Retina (tissue), 1 donor: ENCODE data around the gene GPRIN3.
A peak's percentile ranks its signal among the peaks of the same experiment; 100 is the strongest.

Source experiments
- DNase-seq: peaks from one replicate; pipeline ENCODE4 v3.0.0-alpha.2; 2016

Gene GPRIN3

GRCh38 chr4:89253935-89254334, 53.7 kb downstream of the GPRIN3 start:
- DNase-seq: no peak

DNA sequence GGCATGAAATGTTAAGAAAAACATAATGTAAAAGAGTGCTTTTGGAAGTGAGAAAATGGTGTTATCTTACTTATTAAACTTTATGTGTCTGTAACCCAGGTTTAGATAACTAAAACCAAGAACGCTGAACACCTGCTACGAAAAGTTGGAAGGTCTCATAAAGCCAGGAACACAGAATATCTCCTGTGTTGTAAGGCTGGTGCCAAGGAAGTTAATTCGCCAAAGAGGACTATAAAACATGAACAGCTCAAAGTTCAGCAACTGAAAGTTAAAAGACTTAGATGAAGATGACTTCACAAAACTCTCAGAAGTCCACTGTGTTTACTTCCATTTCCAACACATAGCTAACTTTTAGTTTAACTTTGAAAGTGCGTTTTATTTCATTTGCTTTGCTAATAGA, 54.3 kb downstream of the GPRIN3 start:
- no peak for DNase-seq

DNA sequence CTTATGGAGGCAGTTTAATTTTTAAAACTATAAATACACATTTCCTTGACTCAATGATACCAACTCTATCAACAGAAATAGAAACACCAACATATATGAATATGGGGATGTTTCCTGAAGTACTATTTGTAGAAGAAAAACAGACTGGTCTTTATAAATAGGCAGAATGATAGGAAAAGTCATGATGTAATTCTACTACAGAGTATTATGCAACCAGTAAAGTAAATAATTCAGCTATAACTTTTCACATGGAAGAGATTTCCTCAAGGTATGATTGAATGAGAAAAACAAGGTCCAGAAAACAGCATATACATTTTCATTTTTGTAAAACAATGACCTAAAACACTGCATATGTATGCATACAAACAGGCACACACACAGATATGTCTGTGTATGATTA, 56.2 kb downstream of the GPRIN3 start:
- no peak for DNase-seq

GRCh38 chr4:89249716-89250361, 57.8 kb downstream of the GPRIN3 start:
- DNase-seq: no peak

GRCh38 chr4:89249313-89249712, 58.3 kb downstream of the GPRIN3 start:
- no peak for DNase-seq

DNA sequence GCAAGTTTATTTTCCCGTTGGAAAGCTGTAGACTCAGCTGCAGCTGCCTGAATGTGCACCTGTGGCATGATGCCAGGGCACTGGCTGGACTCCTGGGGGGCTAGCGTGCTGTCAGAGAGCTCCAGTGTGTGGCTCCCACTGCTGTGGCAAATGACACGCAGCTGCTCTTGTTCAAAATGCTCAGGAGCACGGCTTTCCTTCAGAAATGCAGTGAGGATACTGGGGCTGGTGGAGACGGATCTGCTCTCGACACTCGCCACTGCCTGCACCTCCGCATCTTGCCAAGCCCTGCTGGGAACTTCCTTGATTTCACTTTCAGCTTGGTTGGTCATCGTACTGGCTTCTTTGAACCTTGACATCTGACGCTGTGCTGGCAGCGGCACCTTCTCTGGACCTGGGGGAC, 58.7 kb downstream of the GPRIN3 start:
- DNase-seq: no peak

DNA sequence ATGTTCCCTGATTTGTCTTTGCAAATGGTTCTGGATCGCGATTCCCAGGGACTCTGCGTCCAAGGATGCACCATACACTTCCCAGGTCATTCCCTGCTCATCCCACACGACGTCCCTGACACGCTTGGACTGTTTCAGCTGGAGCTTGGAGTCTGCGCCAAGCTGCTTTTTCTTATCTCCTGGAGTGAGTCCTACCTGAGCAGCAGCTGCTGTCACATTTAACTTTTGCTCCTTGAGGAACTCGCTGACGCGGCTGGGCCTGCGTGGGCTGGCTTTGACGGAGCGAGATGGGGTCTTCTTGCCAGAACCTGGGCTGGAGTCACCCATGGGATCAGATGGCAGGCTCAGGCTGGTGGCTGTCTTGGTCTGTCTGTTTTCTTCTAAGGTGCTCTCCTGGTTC, 59.6 kb downstream of the GPRIN3 start:
- DNase-seq: no peak

- DNase-seq: no peak
These were observed 62.1 kb downstream of the GPRIN3 start for GRCh38 chr4:89245459-89245858.

DNA sequence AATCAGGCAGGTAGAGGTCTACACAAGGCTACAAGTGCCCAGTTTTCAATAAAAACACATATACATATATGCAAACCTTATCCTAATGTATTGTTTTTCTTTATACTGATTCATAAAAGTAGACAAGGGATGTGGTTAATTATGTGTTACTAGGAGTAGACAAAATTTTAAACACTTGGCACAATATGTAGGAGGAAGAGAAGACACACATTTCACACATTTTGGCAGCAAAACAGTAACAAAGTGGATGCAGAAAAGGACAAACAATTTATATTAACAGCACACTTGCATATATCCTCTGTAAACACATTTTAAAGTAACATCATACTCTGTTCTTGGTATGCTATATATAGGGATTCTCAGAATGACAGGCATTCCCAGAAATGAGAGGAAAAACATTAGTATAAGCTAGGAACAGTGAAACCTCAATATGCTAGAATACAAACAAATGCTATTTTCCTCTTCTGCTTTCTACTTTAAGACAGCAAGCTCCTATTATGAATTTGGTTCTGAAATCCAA, 63.8 kb downstream of the GPRIN3 start:
- no peak for DNase-seq

DNA sequence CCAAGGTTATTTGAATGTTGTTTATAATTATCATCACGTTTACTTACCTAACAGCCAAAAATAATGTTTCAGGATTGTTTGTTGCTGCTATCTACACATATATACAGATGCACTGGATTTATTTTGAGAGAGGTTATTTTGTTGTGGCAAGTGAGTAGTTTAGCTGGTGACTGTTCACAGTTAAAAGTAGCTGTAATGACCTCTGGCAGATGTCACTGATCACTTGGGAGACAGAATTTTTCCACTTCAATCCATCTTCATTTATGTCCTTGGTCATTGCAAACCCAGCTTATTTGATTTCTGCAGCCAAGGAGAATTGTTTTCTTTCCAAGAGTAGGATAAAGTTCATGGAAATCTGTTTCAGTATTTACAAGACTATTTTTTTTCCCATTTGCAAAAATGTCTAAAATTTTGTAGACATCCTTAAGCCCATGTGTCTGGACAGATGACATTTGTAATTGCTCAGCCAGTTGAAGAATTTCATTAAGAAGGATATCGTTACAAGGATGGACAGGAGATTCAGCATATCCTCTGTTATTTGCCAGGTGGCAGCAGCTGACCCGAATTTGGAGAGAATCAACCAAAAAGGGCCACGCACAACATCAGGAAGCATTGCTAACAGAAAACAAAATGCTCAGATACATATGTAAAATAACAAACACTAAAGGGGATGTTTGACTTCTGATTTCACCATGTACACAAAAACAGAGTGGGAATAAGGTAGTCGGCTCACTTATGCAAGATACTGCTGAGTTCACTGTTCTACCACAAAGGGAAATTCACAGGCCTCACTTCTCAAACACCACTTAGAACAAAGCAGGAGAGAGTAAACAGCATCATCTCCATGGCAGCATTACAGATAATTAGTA, 64.5 kb downstream of the GPRIN3 start:
- no peak for DNase-seq

- DNase-seq: no peak
These were observed 65.4 kb downstream of the GPRIN3 start for GRCh38 chr4:89242216-89242615.

GRCh38 chr4:89230271-89230670, 77.3 kb downstream of the GPRIN3 start:
- no peak for DNase-seq

DNA sequence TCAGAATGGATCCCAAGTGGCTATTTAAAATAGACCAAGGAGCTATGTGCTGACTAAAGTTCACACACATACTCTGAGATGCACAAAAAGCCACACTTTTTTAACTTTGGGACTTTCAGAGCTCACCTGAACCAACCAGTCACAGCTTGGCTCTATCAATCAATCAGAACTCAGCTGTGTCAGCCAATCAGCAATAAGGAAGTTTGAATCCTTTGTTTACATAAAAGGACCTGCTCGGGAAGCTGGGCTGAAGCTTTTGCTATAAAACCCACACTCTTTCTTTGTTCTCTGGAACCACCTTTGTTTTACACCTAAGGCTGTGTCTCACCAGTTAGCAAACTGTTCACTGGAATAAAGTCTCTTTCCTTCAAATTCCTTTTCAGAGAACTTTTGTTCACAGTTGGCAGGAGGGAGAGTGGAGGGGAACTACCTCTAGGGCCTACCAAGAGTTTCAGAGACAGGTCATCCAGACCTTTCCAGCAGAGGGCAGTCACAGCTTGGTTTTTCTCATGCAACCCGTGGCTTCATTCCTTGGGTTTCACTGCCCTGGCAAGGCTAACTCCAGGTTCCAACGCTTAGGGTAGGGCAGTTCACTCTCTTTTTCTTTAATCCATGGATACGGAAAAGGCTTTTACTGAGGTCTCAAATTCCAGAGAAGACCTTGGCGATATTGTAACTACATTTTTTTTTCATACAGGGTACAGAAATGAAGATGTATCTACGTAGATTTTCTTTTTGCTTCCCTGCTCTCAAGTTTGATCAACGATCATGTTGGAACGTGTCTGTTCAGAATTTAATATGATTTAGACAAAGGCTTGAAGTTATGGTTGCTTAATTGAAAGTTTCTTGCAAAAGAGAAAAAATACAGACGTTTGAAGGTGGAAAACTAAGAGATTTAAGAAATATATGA, 80.7 kb downstream of the GPRIN3 start:
- peak; percentile 78 for DNase-seq

GRCh38 chr4:89222170-89222569, 85.4 kb downstream of the GPRIN3 start:
- no peak for DNase-seq

DNA sequence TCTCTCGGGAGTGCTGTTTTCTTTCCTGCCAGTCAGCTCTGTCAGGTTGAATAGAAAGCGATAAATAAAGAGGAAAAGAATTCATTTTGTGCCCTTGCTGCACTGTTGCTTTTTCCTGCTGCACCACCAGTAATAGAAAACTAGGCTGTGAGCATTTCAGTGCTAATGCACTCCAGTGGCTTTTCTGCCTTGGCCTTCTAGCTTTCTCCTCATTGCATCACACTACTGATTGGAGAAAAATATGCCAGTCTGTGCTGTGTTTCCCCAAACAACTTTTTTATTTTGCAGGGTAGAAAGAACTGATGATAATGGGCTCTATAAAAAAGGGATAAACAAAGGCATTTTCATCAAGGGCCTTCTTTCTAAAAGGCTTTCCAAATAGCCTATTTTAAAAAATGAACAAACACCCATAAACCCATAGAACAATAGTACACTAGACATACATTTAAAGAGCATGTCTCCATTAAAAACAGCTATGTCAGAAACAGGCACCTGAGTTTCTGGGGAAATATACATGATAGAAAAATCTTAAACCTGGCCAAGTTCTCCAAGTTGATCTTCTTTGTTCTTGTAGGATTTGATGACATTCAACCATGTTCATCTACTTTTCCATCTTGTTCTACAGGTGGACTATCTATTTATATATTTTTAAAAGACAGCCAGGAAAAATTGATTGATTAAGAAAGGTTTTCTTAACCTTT, 86.3 kb downstream of the GPRIN3 start:
- DNase-seq: no peak

DNA sequence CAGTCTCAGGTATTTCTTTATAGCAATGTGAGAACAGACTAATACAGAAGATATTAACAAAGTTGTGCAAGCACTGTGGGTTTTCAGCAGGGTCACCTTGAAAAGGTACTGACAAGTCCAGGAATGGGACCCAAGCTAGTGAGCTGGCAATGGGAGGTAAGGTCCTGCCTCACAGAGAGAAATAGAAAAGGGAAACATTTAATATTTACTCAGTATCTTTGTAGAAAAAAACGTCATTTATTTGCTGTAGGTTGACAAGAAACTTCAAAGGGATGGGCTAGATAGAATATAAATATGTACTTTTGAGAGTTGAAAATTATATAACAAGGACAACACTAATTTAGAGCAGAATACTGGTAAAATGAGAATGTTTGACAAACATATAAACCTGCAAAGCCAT, 89.0 kb downstream of the GPRIN3 start:
- DNase-seq: no peak

DNA sequence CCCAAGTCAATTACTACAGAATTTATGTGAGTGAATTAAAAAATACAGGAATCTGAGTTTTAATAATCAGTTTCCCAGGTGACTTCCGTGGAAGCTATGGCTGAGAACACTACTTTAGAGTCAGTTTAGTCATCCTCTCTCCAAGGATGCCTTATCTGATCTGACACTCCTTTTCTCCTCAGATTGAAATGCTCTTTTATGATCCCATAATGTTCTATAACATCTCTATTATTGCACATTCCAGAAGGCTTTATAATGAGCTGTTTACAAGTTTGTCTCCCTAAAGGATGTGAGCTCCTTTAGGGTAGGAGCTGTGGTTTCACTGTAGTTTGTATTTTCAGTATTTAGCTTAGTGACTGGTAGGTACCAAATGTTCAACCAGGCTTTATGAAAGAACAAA, 90.0 kb downstream of the GPRIN3 start:
- DNase-seq: no peak

- DNase-seq: no peak
These were observed 90.7 kb downstream of the GPRIN3 start for GRCh38 chr4:89216866-89217265.

GRCh38 chr4:89216422-89216821, 91.2 kb downstream of the GPRIN3 start:
- no peak for DNase-seq

DNA sequence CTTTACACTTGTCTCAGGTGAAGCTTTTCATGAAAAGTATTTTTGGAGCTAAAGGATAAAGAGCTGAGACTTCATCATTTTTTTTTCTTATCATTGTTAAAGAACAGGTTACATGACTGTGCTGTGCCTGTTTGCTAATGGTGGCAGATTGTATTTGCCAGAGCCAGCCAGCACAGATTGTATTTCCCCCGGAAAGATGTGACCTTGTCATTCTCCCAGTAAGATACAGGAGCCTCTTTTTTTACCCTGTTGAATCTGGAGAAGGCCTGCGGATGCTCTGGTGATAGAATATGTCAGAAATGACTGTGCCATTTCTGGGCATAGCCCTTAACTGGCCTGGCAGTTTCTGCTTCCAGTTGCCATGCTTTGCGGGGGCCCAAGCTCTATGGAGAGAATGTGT, 91.9 kb downstream of the GPRIN3 start:
- no peak for DNase-seq

DNA sequence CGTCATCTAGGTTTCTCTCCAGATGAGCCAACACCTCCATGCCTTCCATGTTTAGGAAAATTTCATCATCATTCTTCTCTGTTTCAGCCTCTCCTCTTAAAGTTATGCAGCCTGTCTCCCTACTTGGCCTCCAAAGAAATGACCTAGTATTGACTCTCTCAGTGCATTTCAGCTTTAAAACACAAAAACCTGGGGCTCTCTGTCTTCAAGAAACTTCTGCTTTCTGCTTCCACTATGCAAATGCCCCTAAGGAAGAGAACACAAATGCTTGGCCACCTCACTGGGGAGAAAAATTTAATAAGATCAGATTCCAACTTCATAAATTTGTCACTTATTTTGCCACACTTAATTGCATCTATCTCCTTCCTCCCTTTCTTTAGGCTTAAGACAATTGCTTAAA, 93.3 kb downstream of the GPRIN3 start:
- DNase-seq: no peak

DNA sequence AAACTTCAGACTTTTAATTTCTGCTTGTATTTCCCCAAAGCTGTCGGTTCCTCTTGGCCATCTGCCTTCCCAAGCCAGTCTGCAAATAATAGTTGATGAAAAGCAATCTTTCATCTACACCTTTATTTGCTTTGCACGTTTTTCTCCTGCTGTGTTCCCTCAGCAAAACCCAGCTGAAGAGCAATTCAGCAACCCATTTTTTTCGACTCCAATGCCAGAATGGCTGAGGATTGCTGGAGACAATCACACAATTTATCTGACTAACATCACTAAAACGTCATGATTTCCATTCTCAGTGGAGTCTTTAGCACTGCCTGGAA, 94.3 kb downstream of the GPRIN3 start:
- DNase-seq: no peak
